Fibroblast of pulmonary artery (primary cell): ENCODE data around the gene ATAD3C.
"Not testable (repeated sequence)": the region's sequence is repeated elsewhere in the genome, so short reads cannot be mapped to it uniquely, and the experiment has no call there.

Source experiments
- DNase-seq: peaks from one replicate; pipeline ENCODE4 v3.0.0-alpha.2; 2010; ENCODE audit warnings: low read depth
- H3K4me3 ChIP-seq: replicated peaks from 2 replicates; pipeline ENCODE4 v1.5.1; 2011; ENCODE audit warnings: low read depth, mild to moderate bottlenecking, control low read depth, low read length, moderate library complexity
- TF ChIP-seq, protein P1 (sequence below): IDR thresholded peaks from 2 replicates; pipeline ENCODE4 v1.5.1; 2011; ENCODE audit warnings: mild to moderate bottlenecking, control low read depth, low read length, inconsistent platforms; ENCODE audit errors: missing control alignments

ATAD3C gene, protein sequence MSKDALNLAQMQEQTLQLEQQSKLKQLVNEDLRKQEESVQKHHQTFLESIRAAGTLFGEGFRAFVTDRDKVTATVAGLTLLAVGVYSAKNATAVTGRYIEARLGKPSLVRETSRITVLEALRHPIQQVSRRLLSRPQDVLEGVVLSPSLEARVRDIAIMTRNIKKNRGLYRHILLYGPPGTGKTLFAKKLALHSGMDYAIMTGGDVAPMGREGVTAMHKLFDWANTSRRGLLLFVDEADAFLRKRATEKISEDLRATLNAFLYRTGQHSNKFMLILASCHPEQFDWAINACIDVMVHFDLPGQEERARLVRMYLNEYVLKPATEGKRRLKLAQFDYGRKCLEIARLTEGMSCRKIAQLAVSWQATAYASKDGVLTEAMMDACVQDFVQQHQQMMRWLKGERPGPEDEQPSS

DNA sequence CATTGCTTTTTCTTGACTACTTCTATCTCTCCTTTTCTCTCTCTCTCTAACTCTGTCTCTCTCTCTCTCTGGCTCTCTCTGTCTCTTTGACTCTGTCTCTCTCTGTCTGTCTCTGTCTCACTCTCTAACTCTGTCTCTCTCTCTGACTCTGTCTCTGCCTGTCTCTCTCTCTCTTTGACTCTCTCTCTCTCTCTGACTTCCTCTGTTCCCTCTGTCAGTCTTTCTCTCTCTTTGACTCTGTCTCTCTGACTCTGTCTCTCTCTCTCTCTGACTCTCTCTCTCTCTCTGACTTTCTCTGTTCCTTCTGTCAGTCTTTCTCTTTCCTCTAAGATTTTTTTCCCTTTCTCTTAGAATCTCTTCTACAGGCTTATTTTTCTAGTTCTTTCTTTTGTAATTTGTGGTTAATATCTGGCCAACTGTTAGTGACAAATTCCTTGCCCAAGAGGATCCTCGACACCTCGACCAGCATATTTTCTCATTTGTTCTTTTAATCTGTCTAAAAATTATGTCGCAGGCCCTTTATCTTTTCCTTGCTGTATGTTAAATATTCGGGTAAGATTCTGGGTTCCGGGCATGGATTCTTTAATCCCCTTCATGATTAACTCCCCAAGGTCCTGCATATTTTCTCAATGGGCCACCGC is at the start of gene ATAD3C:
ATAD3C (plus strand) TSS at position 591 of the 641 bp plus-strand sequence. CDS start 995 bp downstream, outside the sequence.
- TF ChIP-seq, protein P1, sequence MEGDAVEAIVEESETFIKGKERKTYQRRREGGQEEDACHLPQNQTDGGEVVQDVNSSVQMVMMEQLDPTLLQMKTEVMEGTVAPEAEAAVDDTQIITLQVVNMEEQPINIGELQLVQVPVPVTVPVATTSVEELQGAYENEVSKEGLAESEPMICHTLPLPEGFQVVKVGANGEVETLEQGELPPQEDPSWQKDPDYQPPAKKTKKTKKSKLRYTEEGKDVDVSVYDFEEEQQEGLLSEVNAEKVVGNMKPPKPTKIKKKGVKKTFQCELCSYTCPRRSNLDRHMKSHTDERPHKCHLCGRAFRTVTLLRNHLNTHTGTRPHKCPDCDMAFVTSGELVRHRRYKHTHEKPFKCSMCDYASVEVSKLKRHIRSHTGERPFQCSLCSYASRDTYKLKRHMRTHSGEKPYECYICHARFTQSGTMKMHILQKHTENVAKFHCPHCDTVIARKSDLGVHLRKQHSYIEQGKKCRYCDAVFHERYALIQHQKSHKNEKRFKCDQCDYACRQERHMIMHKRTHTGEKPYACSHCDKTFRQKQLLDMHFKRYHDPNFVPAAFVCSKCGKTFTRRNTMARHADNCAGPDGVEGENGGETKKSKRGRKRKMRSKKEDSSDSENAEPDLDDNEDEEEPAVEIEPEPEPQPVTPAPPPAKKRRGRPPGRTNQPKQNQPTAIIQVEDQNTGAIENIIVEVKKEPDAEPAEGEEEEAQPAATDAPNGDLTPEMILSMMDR, result no peak
- H3K4me3 ChIP-seq, result no peak within 1 kb of the TSS
- DNase-seq, result no peak

DNA sequence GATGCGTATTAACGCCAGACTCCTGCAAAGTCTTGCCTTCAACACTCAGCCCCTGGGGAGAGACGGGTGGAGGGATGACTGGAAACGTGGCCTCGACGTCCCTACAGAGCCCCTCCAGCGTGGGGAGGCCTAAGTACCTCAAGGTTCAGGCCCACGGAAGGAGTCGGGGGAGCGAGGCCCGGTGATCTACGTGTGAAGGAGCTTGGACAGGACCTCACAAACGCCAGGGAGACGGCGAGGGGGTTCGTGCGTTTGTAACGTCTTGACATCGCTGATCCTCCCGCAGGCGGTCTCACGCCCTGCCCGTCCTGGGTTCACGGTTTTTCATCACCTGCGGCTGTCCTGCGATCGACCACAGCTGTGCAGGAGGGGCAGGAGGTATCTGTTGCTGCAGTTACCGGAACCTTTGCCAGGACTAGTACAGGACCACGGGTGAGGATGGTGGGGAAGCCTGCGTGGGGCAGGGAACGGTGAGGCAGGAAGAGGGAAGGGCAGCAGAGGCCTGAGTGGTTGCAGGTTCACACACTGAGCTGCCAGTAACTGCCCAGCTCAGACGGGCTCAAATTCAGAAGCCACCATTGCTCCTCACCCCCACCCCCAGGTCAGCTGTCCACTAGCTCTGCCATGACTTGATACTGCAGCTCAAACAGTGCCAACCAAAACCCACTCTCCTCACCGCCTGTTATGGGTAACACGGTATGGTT is 49.5 kb upstream of the ATAD3C start:
- TF ChIP-seq, protein P1, result no peak
- DNase-seq, result peak; percentile 29
- H3K4me3 ChIP-seq, result peak overlapping the region; percentile 97

DNA sequence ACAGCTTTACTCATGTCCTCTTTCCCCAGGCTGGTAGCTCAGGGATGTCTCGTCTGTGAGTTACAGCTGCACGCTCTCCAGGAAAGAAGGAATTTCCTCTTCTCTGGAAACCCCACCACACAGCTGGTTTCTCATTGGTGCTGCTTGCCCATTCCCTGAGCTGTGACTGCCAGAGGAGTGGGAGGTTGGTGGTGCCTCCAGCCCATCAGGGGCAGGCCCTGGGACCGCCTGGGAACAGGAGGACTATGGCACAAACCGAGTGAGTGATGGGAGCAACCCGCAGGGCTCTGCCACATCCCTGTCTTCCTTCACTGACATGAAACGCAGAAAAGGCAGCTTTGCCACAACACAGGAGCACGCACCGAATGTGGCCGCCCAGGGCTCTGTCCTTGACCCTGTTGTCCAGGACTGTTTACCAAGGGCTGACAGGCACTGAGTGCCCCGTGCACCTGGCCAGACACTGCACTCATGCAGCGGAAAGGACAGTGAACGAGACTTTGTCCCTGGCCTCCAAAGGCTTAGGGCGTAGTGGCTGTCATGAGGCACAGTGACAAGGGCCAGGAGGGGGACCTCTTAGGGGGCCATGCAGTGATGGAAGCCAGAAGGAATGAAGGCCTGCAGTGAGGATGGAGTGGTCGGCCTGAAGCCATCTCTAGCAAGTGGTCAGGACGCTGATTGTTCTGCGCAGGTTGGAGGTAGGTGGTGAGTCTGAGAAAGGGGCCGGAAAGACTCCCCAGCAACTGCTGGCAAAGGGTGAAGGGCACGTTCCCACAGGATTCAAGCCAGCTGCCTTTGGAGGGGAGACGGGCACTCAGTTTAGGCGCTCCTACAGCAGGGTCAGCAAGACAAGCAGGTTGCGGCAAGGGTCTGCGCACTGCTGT is 48.7 kb upstream of the ATAD3C start:
- DNase-seq, result no peak

DNA sequence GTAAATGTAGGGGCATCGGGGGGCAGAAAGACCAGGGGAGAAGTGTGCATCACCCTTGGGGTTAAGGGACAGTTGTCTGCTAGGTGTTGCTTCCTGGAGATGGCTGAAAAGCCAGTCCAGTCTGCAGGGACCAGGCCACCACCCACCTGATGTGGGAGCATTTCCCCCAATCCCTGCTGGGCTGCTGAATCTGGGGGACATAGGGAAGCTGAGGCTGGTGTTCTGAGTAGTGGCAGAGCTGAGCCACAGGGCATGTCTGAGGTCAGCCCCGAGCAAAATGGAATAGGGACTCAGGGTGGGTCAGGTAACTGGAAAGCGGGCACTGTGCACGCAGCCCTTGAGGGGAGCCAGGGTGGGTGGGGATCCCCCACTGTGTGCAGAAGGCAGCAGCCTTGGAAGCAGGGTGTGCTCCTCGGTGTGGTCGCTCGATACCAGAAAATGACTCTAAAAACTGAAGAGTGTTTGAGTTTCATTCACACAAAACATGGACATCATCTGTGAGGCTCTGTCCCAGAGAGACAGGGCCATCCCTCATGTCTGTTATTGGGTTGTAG is 48.0 kb upstream of the ATAD3C start:
- H3K4me3 ChIP-seq, result no peak overlapping the region
- no peak for DNase-seq
- TF ChIP-seq, protein P1, result no peak

More for the DNA sequence above, 48.7 kb upstream of the ATAD3C start:
- TF ChIP-seq, protein P1, result no peak
- peak overlapping the region; percentile 97 for H3K4me3 ChIP-seq

DNA sequence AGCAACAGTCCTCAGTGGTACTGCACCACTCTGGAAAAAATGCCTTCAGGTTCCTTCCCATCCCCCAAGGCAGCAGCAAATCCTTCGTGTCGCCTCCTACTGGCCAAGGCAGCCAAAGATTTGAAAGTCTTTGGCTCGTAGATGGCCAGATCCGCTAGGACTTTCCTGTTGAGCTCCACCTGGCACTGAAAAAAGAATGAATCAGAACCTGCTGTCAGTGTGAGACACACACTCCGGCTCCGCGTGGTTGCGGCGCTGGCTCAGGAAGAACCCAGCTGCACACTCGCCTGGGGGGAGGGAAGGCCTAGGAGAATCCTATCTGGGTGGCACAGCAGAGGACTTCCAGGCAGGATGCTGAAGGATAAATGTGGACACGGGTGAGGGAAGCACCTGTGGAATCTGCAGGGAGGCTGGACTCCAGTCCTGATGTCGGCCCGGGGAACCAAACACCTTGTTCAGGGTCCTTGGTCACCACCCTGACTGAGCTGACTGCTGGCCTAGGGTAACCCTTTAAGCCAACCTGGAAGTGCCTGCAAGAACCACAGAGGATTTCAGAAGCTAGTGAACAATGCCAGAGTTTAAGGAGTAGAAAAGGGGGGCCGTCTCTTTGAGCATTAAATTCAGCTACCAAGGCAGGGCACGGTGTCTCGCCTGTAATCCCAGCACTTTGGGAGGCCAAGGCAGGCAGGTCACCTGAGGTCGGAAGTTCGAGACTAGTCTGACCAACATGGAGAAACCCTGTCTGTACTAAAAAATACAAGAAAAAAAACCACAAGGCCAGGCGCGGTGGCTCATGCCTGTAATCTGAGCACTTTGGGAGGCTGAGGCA is 47.2 kb upstream of the ATAD3C start:
- DNase-seq, result peak; percentile 72
- no peak overlapping the region for H3K4me3 ChIP-seq

DNA sequence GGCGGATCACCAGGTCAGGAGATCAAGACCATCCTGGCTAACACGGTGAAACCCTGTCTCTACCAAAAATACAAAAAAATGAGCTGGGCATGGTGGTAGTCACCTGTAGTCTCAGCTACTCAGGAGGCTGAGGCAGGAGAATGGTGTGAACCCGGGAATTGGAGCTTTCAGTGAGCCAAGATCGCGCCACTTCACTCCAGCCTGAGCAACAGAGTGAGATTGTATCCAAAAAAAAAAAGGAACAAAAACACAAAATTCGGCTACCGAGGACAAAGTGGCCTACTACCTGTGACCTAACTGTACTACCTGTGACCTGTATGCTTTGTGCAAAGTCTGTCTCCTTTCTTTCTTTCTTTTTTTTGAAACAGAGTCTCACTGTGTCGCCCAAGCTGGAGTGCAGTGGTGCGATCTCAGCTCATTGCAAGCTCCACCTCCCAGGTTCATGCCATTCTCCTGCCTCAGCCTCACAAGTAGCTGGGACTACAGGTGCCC is 46.5 kb upstream of the ATAD3C start:
- DNase-seq, H3K4me3 ChIP-seq: not testable (repeated sequence)

More for the DNA sequence above, 47.2 kb upstream of the ATAD3C start:
- TF ChIP-seq, protein P1, result peak; percentile 76
